HEK293 (cell line): ENCODE measurements around the gene ZNF428.
"Not testable (repeated sequence)": the region's sequence is repeated elsewhere in the genome, so short reads cannot be mapped to it uniquely, and the experiment has no call there.

Source experiments
- CTCF ChIA-PET: fragments of 350-600 bp; formaldehyde crosslinking; extraction: SDS; loops from one replicate; lab custom pipeline; 2021; ENCODE audit warnings: antibody characterized with exemption; lab: Yijun Ruan, JAX
- POLR2A ChIA-PET: fragments of 300-600 bp; formaldehyde crosslinking; extraction: SDS; loops from one replicate; lab custom pipeline; 2020; ENCODE audit warnings: antibody characterized with exemption, inconsistent platforms; lab: Yijun Ruan, JAX
- H3K27ac ChIP-seq: fragments of 200-500 bp; sonication (Bioruptor generic); 2 replicates; pipeline ENCODE4 v1.5.1; 2014; ENCODE audit warnings: low read depth, low read length, control low read depth, inconsistent platforms; ENCODE audit errors: extremely low read depth
- H3K36me3 ChIP-seq, 2 experiments: fragments of 200-500 bp in 1 of 2; sonication (Bioruptor generic) in 1 of 2; 1 replicate in 1 of 2; 2 replicates in 1 of 2; pipeline ENCODE4 v1.5.1; 2014 to 2017; ENCODE audit warnings: inconsistent platforms in 2 of 2, low read length in 2 of 2; ENCODE audit not compliant: control insufficient read depth in 2 of 2, insufficient read depth in 1 of 2
- H3K4me1 ChIP-seq: fragments of 200-500 bp; sonication (Bioruptor generic); 2 replicates; pipeline ENCODE4 v1.5.1; 2014; ENCODE audit warnings: mild to moderate bottlenecking, low read length, inconsistent platforms; ENCODE audit not compliant: control insufficient read depth, insufficient read depth
- H3K4me3 ChIP-seq: 2 replicates; pipeline ENCODE4 v1.5.1; 2011; ENCODE audit warnings: low read depth, mild to moderate bottlenecking, control low read depth, low read length, moderate library complexity
- H3K9me3 ChIP-seq: fragments of 200-500 bp; sonication (Bioruptor generic); 2 replicates; pipeline ENCODE4 v1.5.1; 2014; ENCODE audit warnings: low read depth, low read length, inconsistent platforms; ENCODE audit not compliant: control insufficient read depth, insufficient read depth
- GLIS1 ChIP-seq: fragments of 450-650 bp; formaldehyde crosslinking; IDR thresholded peaks from 2 replicates; pipeline ENCODE4 v1.5.1; 2016; ENCODE audit warnings: missing biosample characterization, missing genetic modification characterization
- TRIM28 ChIP-seq: IDR thresholded peaks from 2 replicates; pipeline ENCODE4 v1.6.1; 2011; ENCODE audit warnings: low read length, control low read depth, borderline replicate concordance
- ZBTB1 ChIP-seq: fragments of 450-650 bp; formaldehyde crosslinking; IDR thresholded peaks from 2 replicates; pipeline ENCODE4 v1.5.1; 2016; ENCODE audit warnings: missing biosample characterization, missing genetic modification characterization
- ZBTB8A ChIP-seq: fragments of 450-650 bp; formaldehyde crosslinking; IDR thresholded peaks from 2 replicates; pipeline ENCODE4 v1.5.1; 2016; ENCODE audit warnings: missing biosample characterization, missing genetic modification characterization
- ZNF140 ChIP-seq: fragments of 450-650 bp; formaldehyde crosslinking; IDR thresholded peaks from 2 replicates; pipeline ENCODE4 v1.5.1; 2016; ENCODE audit warnings: missing biosample characterization, missing genetic modification characterization
- ZNF19 ChIP-seq: fragments of 450-650 bp; formaldehyde crosslinking; IDR thresholded peaks from 2 replicates; pipeline ENCODE4; 2016; ENCODE audit warnings: missing biosample characterization, missing genetic modification characterization, low read depth
- ZNF354C ChIP-seq: fragments of 450-650 bp; formaldehyde crosslinking; IDR thresholded peaks from 2 replicates; pipeline ENCODE4 v1.5.1; 2016; ENCODE audit warnings: missing biosample characterization, missing genetic modification characterization, low read depth, borderline replicate concordance
- ZNF426 ChIP-seq: fragments of 450-650 bp; formaldehyde crosslinking; IDR thresholded peaks from 2 replicates; pipeline ENCODE4 v1.5.1; 2017; ENCODE audit warnings: missing biosample characterization, missing genetic modification characterization, mild to moderate bottlenecking, inconsistent platforms, moderate library complexity
- ZNF514 ChIP-seq: fragments of 450-650 bp; formaldehyde crosslinking; IDR thresholded peaks from 2 replicates; pipeline ENCODE4 v1.5.1; 2016; ENCODE audit warnings: missing biosample characterization, missing genetic modification characterization
- TF ChIP-seq, protein P1 (sequence below): fragments of 450-650 bp; formaldehyde crosslinking; IDR thresholded peaks from 2 replicates; pipeline ENCODE4 v1.5.1; 2016; ENCODE audit warnings: missing biosample characterization, missing genetic modification characterization
- TF ChIP-seq, protein P2 (sequence below): fragments of 450-650 bp; formaldehyde crosslinking; IDR thresholded peaks from 2 replicates; pipeline ENCODE4 v1.5.1; 2016; ENCODE audit warnings: missing biosample characterization, missing genetic modification characterization
- TF ChIP-seq, protein P3 (sequence below): fragments of 450-650 bp; formaldehyde crosslinking; IDR thresholded peaks from 2 replicates; pipeline ENCODE4 v1.5.1; 2016; ENCODE audit warnings: missing biosample characterization, missing genetic modification characterization
- TF ChIP-seq, protein P4 (sequence below): fragments of 450-650 bp; formaldehyde crosslinking; IDR thresholded peaks from 2 replicates; pipeline ENCODE4 v1.5.1; 2016; ENCODE audit warnings: missing biosample characterization, missing genetic modification characterization, borderline replicate concordance

ZNF428 gene

DNA sequence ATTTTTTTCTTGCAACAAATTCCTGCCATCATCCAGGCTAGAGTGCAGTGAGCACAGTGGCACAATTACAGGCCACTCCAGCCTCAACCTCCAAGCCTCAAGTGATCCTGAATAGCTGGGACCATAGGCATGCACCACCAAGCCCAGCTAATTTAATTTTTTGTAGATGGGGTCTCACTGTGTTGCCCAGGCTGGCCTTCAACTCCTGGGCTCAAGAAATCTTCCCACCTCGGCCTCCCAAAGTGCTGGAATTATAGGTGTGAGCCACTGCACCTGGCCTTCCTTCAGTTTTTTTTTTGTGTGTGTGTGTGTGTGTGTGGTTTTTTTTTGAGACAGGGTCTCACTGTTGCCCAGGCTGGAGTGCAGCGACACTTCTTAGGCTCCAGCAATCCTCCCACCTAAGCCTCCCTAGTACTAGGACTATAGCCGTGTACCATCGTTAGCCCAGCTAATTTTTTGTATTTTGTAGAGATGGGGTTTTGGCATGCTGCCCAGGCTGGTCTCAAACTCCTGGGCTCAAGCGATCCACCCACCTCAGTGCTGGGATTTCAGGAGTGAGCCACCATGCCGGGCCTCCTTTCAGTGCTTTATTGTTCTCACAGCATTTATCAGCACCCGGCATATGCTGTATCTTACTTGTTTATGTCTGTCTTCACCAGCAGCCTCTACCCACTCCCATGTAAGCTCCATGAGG lies 13.4 kb downstream of the ZNF428 start (continued):
- no peak for TF ChIP-seq ZNF354C (tag by site-specific recombination)
- no peak for TF ChIP-seq TRIM28

DNA sequence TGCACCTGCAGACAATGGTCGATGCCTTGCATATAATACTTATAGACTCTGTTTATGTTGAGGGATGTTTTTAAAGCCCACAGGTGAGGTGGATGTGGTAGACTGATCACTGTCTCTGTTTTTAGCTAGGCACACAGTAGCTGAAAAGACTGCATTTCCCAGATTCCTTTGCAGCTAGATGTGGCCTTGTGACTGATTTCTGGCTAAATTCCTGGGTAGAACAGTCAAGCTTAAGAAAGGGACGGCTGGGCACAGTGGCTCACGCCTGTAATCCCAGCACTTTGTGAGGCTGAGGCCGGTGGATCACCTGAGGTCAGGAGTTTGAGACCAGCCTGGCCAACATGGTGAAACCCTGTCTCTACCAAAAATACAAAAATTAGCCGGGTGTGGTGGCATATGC lies 19.1 kb downstream of the ZNF428 start:
- peaks cover 49 to 57% of the 10 kb centered on the region in 2 experiments for H3K36me3 ChIP-seq
- CTCF ChIA-PET = interaction anchor here (0.7 to 1.4 kb wide), 5 partner anchors 45 to 166 kb away, joined by 3 to 9 read pairs (median 4); no protein-coding TSS in a partner anchor
- POLR2A ChIA-PET = interaction anchor here (0.6 to 1.9 kb wide), 3 partner anchors 15 to 26 kb away, joined by 3 to 6 read pairs (median 4); no protein-coding TSS in a partner anchor
- H3K27ac ChIP-seq, H3K9me3 ChIP-seq, H3K4me3 ChIP-seq: not testable (repeated sequence)
- H3K4me1 ChIP-seq = peaks cover 14% of the 10 kb centered on the region

DNA sequence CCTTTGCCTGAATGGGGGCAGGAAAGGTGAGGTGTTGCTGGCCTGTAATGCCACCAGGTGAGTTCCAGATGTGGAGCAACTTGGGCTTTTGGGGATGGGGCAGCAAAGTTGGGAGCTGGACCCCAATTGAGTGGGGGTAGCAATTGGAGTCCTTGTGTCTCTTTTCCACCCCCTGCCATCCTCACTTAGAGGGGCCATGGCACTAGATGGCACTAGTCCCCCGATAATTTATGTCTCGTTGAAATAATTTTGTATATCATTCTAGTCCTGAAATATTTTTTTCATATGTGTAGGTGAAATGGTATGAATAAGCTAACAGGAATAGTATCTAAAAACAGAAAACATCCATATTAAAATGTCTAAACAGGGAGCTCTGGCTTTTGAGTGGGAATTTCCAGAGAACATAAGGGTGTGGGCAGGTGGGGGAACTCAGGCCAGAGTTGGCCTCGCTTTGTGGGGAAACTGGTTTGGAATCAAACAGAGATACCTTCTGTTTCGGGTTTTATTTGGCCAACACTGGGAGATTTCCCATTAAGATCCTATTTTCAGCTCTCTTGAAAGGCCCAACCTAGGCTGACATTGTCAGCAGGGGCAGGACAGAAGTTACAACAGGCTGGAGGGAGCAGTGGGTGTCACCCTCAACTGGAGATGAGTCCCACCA lies 19.7 kb downstream of the ZNF428 start:
- no peak overlapping the region for H3K4me3 ChIP-seq
- CTCF ChIA-PET = interaction anchor here (0.7 to 1.4 kb wide), 5 partner anchors 45 to 167 kb away, joined by 3 to 9 read pairs (median 4); no protein-coding TSS in a partner anchor
- POLR2A ChIA-PET = interaction anchor here (1.1 to 1.9 kb wide), 2 partner anchors 16 to 27 kb away, joined by 3 to 6 read pairs; no protein-coding TSS in a partner anchor
- H3K9me3 ChIP-seq = no peaks in the 10 kb centered on the region
- no peak overlapping the region for H3K27ac ChIP-seq
- peaks cover 19% of the 10 kb centered on the region for H3K4me1 ChIP-seq
- peaks cover 49 to 57% of the 10 kb centered on the region in 2 experiments for H3K36me3 ChIP-seq
- TF ChIP-seq ZBTB8A (tag by site-specific recombination) = no peak
- no peak for TF ChIP-seq ZNF426
- TF ChIP-seq, protein P1, sequence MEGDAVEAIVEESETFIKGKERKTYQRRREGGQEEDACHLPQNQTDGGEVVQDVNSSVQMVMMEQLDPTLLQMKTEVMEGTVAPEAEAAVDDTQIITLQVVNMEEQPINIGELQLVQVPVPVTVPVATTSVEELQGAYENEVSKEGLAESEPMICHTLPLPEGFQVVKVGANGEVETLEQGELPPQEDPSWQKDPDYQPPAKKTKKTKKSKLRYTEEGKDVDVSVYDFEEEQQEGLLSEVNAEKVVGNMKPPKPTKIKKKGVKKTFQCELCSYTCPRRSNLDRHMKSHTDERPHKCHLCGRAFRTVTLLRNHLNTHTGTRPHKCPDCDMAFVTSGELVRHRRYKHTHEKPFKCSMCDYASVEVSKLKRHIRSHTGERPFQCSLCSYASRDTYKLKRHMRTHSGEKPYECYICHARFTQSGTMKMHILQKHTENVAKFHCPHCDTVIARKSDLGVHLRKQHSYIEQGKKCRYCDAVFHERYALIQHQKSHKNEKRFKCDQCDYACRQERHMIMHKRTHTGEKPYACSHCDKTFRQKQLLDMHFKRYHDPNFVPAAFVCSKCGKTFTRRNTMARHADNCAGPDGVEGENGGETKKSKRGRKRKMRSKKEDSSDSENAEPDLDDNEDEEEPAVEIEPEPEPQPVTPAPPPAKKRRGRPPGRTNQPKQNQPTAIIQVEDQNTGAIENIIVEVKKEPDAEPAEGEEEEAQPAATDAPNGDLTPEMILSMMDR (tag by site-specific recombination) = peak; percentile 44
- no peak for TF ChIP-seq ZNF514 (tag by site-specific recombination)
- TF ChIP-seq, protein P2, sequence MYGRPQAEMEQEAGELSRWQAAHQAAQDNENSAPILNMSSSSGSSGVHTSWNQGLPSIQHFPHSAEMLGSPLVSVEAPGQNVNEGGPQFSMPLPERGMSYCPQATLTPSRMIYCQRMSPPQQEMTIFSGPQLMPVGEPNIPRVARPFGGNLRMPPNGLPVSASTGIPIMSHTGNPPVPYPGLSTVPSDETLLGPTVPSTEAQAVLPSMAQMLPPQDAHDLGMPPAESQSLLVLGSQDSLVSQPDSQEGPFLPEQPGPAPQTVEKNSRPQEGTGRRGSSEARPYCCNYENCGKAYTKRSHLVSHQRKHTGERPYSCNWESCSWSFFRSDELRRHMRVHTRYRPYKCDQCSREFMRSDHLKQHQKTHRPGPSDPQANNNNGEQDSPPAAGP (tag by site-specific recombination) = no peak

DNA sequence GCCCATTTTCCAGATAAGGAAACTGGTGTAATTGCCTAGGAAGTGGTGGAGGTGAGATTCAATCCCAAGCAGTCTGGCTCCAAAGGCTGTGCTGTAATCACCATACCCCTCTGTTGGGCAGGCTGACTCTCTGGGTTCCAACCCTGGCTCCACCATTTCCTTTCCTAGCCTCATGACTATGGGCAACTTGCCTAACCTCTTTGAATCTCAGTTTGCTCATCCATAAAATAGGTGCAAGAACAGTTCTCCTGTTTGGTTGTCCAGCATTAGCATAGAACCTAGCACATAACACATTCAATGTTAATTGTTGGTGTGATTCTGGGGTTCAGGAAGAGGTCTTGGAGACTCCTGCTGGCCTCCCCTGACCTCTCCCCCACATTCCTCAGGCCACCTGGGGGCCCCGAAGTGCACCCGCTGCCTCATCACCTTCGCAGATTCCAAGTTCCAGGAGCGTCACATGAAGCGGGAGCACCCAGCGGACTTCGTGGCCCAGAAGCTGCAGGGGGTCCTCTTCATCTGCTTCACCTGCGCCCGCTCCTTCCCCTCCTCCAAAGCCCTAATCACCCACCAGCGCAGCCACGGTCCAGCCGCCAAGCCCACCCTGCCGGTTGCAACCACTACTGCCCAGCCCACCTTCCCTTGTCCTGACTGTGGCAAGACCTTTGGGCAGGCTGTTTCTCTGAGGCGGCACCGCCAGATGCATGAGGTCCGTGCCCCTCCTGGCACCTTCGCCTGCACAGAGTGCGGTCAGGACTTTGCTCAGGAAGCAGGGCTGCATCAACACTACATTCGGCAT lies 20.8 kb downstream of the ZNF428 start:
- TF ChIP-seq, protein P3, sequence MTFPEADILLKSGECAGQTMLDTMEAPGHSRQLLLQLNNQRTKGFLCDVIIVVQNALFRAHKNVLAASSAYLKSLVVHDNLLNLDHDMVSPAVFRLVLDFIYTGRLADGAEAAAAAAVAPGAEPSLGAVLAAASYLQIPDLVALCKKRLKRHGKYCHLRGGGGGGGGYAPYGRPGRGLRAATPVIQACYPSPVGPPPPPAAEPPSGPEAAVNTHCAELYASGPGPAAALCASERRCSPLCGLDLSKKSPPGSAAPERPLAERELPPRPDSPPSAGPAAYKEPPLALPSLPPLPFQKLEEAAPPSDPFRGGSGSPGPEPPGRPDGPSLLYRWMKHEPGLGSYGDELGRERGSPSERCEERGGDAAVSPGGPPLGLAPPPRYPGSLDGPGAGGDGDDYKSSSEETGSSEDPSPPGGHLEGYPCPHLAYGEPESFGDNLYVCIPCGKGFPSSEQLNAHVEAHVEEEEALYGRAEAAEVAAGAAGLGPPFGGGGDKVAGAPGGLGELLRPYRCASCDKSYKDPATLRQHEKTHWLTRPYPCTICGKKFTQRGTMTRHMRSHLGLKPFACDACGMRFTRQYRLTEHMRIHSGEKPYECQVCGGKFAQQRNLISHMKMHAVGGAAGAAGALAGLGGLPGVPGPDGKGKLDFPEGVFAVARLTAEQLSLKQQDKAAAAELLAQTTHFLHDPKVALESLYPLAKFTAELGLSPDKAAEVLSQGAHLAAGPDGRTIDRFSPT (tag by site-specific recombination) = no peak
- TF ChIP-seq GLIS1 (no peak), ZBTB1 (tag by site-specific recombination) (no peak), ZNF140 (no peak), ZNF19 (no peak)
- TF ChIP-seq, protein P4, sequence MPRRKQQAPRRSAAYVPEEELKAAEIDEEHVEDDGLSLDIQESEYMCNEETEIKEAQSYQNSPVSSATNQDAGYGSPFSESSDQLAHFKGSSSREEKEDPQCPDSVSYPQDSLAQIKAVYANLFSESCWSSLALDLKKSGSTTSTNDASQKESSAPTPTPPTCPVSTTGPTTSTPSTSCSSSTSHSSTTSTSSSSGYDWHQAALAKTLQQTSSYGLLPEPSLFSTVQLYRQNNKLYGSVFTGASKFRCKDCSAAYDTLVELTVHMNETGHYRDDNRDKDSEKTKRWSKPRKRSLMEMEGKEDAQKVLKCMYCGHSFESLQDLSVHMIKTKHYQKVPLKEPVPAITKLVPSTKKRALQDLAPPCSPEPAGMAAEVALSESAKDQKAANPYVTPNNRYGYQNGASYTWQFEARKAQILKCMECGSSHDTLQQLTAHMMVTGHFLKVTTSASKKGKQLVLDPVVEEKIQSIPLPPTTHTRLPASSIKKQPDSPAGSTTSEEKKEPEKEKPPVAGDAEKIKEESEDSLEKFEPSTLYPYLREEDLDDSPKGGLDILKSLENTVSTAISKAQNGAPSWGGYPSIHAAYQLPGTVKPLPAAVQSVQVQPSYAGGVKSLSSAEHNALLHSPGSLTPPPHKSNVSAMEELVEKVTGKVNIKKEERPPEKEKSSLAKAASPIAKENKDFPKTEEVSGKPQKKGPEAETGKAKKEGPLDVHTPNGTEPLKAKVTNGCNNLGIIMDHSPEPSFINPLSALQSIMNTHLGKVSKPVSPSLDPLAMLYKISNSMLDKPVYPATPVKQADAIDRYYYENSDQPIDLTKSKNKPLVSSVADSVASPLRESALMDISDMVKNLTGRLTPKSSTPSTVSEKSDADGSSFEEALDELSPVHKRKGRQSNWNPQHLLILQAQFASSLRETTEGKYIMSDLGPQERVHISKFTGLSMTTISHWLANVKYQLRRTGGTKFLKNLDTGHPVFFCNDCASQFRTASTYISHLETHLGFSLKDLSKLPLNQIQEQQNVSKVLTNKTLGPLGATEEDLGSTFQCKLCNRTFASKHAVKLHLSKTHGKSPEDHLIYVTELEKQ (tag by site-specific recombination) = 0 out of 2 replicates have a peak, but pooled peaks have one; percentile 20
- TF ChIP-seq, all 188 proteins: peak for 1
- H3K4me3 ChIP-seq = no peak overlapping the region
- ChIA-PET POLR2A (interaction anchor here (1.1 to 1.9 kb wide), 2 partner anchors 12 to 17 kb away, joined by 3 to 6 read pairs; no protein-coding TSS in a partner anchor), CTCF (interaction anchor here (3.1 kb wide), 1 partner anchor 54 kb away, joined by 21 read pairs; no protein-coding TSS in a partner anchor)
- H3K9me3 ChIP-seq = no peaks in the 10 kb centered on the region
- no peak overlapping the region; the same call in 1 of the 2 replicates for H3K27ac ChIP-seq
- H3K36me3 ChIP-seq = peaks cover 58 to 65% of the 10 kb centered on the region in 2 experiments
- H3K4me1 ChIP-seq = peaks cover 24% of the 10 kb centered on the region
